HCT116 (cell line): ENCODE results near the gene NGEF. TPM values are rescaled to one million over a fixed set of nuclear protein-coding genes. Genes with fewer than 3 reads are reported as not detected.

Source experiments
- ATAC-seq: fragments of 200-7000 bp; cut with Tn5 transposase; 2 replicates; pipeline ENCODE4 v1.9.1; 2020; ENCODE audit warnings: mild to moderate bottlenecking, moderate library complexity
- BruUV-seq: library from RNA; stranded (reverse); fragments of 400-500 nt; replicated peaks from 2 replicates; lab custom pipeline; 2021; lab: Mats Ljungman, UMichigan
- CTCF ChIA-PET: fragments of 300-600 bp; sonication (Branson Sonifier 250); formaldehyde crosslinking; loops from one replicate; lab custom pipeline; 2021; ENCODE audit warnings: antibody characterized with exemption; lab: Charles Lee
- POLR2A ChIA-PET: fragments of 300-600, 350-600 bp; sonication (Branson Sonifier 250); formaldehyde crosslinking; loops from one replicate; lab custom pipeline; 2021; ENCODE audit warnings: antibody characterized with exemption; lab: Charles Lee
- RAD21 ChIA-PET, 2 experiments: fragments of 300-600 bp; sonication (Branson Sonifier 250); formaldehyde crosslinking; loops; one replicate each; lab custom pipeline; 2023; ENCODE audit warnings: low total read pairs in 2 of 2; ENCODE audit not compliant: uncharacterized antibody in 2 of 2, unreplicated experiment in 2 of 2, low non-redundant PET in 1 of 2; lab: Charles Lee
- DNase-seq: peaks from one replicate; pipeline ENCODE4 v3.0.0-alpha.2; 2010; ENCODE audit warnings: low read depth, low spot score
- H2AFZ ChIP-seq: fragments of 200-600 bp; shearing (Covaris generic), sonication (generic); 2 replicates; pipeline ENCODE4 v1.6.1; 2017; ENCODE audit warnings: low read depth, mixed run types, mixed read lengths, antibody characterized with exemption, low read length; ENCODE audit not compliant: poor library complexity, severe bottlenecking
- H3K27ac ChIP-seq: 2 replicates; pipeline ENCODE4 v1.5.1; 2012; ENCODE audit warnings: low read depth, low read length
- H3K27me3 ChIP-seq: fragments of 200-600 bp; sonication (generic); 2 replicates; pipeline ENCODE4 v1.6.1; 2016; ENCODE audit warnings: mixed run types, low read length, mixed read lengths; ENCODE audit not compliant: insufficient read depth
- H3K36me3 ChIP-seq, 2 experiments: fragments of 200-500 bp in 1 of 2; fragments of 200-600 bp in 1 of 2; sonication (Bioruptor generic) in 1 of 2; sonication (generic) in 1 of 2; 2 replicates each; pipeline versions ENCODE4 v1.5.1 to v1.6.1; 2014 to 2016; ENCODE audit warnings: low read length in 2 of 2, inconsistent platforms in 1 of 2, mixed read lengths in 1 of 2, mixed run types in 1 of 2; ENCODE audit not compliant: insufficient read depth in 2 of 2, control insufficient read depth in 1 of 2
- H3K4me1 ChIP-seq, 2 experiments: fragments of 200-600 bp in 1 of 2; sonication (generic) in 1 of 2; 2 replicates each; pipeline versions ENCODE4 v1.5.1 to v1.6.1; 2012 to 2017; ENCODE audit warnings: low read length in 2 of 2, inconsistent platforms in 1 of 2, mild to moderate bottlenecking in 1 of 2, mixed read lengths in 1 of 2, mixed run types in 1 of 2, moderate library complexity in 1 of 2; ENCODE audit not compliant: insufficient read depth in 2 of 2, control insufficient read depth in 1 of 2
- H3K4me2 ChIP-seq: fragments of 200-600 bp; sonication (generic); 2 replicates; pipeline ENCODE4 v1.6.1; 2017; ENCODE audit warnings: mixed run types, low read length, mixed read lengths
- H3K4me3 ChIP-seq, 2 experiments: fragments of 200-600 bp in 1 of 2; sonication (generic) in 1 of 2; replicated peaks in 1 of 2; 2 replicates each; pipeline ENCODE4 v1.5.1; 2011 to 2016; ENCODE audit warnings: low read length in 2 of 2, control low read depth in 1 of 2, low read depth in 1 of 2, mild to moderate bottlenecking in 1 of 2, mixed read lengths in 1 of 2, mixed run types in 1 of 2
- H3K79me2 ChIP-seq: fragments of 200-600 bp; sonication (generic); 2 replicates; pipeline ENCODE4 v1.6.1; 2017; ENCODE audit warnings: mild to moderate bottlenecking, mixed run types, low read length, moderate library complexity, mixed read lengths; ENCODE audit not compliant: insufficient read depth
- H3K9ac ChIP-seq: fragments of 200-600 bp; sonication (generic); 2 replicates; pipeline ENCODE4 v1.6.1; 2016; ENCODE audit warnings: low read length, mixed read lengths
- H3K9me2 ChIP-seq: fragments of 200-600 bp; sonication (generic), shearing (Covaris generic); 2 replicates; pipeline ENCODE4 v1.6.1; 2017; ENCODE audit warnings: mixed run types, mild to moderate bottlenecking, moderate library complexity; ENCODE audit not compliant: insufficient read depth
- H3K9me3 ChIP-seq, 2 experiments: fragments of 200-500 bp in 1 of 2; fragments of 200-600 bp in 1 of 2; sonication (Bioruptor generic) in 1 of 2; sonication (generic) in 1 of 2; 2 replicates each; pipeline ENCODE4 v1.6.1; 2014 to 2017; ENCODE audit warnings: low read length in 2 of 2, mixed read lengths in 2 of 2, inconsistent platforms in 1 of 2, low read depth in 1 of 2, mild to moderate bottlenecking in 1 of 2, mixed run types in 1 of 2, moderate library complexity in 1 of 2; ENCODE audit not compliant: control insufficient read depth in 1 of 2, insufficient read depth in 1 of 2
- H4K20me1 ChIP-seq: fragments of 200-600 bp; sonication (generic), shearing (Covaris generic); 2 replicates; pipeline ENCODE4 v1.6.1; 2017; ENCODE audit warnings: mixed run types, mild to moderate bottlenecking, moderate library complexity; ENCODE audit not compliant: insufficient read depth
- CEBPB ChIP-seq: IDR thresholded peaks from 2 replicates; pipeline ENCODE4 v1.6.1; 2012; ENCODE audit warnings: low read depth
- EZH2phosphoT487 ChIP-seq: fragments of 200-600 bp; IDR thresholded peaks from 2 replicates; pipeline ENCODE4 v1.6.1; 2018; ENCODE audit warnings: antibody characterized with exemption, borderline replicate concordance
- POLR2AphosphoS5 ChIP-seq: IDR thresholded peaks from 2 replicates; pipeline ENCODE4 v1.6.1; 2011; ENCODE audit warnings: mild to moderate bottlenecking, low read depth, low read length, moderate library complexity
- SIN3A ChIP-seq: IDR thresholded peaks from 2 replicates; pipeline ENCODE4 v1.6.1; 2012; ENCODE audit warnings: low read depth
- SP1 ChIP-seq: IDR thresholded peaks from 2 replicates; pipeline ENCODE4 v1.6.1; 2012; ENCODE audit warnings: low read depth
- TCF7L2 ChIP-seq: IDR thresholded peaks from 2 replicates; pipeline ENCODE4 v1.7.0; 2011; ENCODE audit warnings: borderline replicate concordance, inconsistent platforms; ENCODE audit not compliant: insufficient read depth, insufficient read length; ENCODE audit errors: extremely low read depth
- ZNF274 ChIP-seq: fragments of 200-500 bp; sonication (Bioruptor generic); IDR thresholded peaks from 2 replicates; pipeline ENCODE4 v1.6.1; 2014; ENCODE audit warnings: mild to moderate bottlenecking, low read depth, low read length, inconsistent platforms
- intact Hi-C: fragments of 100-400 bp; cut with micrococcal nuclease; formaldehyde crosslinking; loops from 2 replicates; pipeline ENCODE4 v1.10.0; 2022
- total RNA-seq: library from RNA; stranded (reverse); gene quantifications from one replicate; pipeline ENCODE4 v1.2.1, GENCODE V29; 2021; ENCODE audit not compliant: unreplicated experiment
- TF ChIP-seq, protein P1 (sequence below), 3 experiments: fragments of 200-600 bp in 1 of 3; sonication (generic) in 1 of 3; IDR thresholded peaks in 2 of 3; conservative IDR thresholded peaks in 1 of 3; 2 replicates each; pipeline ENCODE4 v1.5.1; 2012 to 2017; ENCODE audit warnings: low read depth in 2 of 3, low read length in 2 of 3, antibody characterized with exemption in 1 of 3, borderline replicate concordance in 1 of 3, control low read depth in 1 of 3, mild to moderate bottlenecking in 1 of 3, mixed read lengths in 1 of 3, mixed run types in 1 of 3, moderate library complexity in 1 of 3; ENCODE audit not compliant: insufficient read depth in 1 of 3
- TF ChIP-seq, protein P2 (sequence below): IDR thresholded peaks from 2 replicates; pipeline ENCODE4 v1.6.1; 2012; ENCODE audit warnings: low read depth
- TF ChIP-seq, protein P3 (sequence below): IDR thresholded peaks from 2 replicates; pipeline ENCODE4 v1.6.1; 2012
- TF ChIP-seq, protein P4 (sequence below): IDR thresholded peaks from 2 replicates; pipeline ENCODE4 v1.6.1; 2011; ENCODE audit warnings: mild to moderate bottlenecking, low read length, moderate library complexity; ENCODE audit not compliant: insufficient replicate concordance; ENCODE audit errors: extremely low read depth

Gene NGEF
- total RNA-seq, 1 experiment from 2014 or later = 12.6 TPM

DNA sequence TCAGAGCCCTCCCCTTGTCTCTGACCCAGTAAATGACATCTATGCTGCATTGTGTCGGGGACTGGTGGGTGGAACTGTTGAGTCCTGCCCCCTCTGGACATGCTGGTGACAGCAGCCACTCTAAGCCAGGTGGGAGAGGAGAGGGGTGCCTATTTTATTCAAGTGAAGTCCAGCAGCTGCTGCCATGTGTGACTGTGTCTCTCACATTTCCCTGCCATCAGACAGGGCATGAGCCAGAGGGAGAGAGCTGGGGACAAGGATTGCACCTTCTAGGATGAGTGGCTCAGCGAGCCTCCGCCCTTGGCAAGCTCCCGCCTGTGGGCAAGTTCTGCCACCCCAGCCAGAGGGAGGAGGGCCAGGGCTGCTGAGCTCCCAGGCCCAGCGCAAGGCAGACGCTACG is 13.7 kb downstream of the NGEF start:
- Histone ChIP-seq H3K27ac (no peak overlapping the region), H3K36me3 (no peaks in the 10 kb centered on the region), H3K27me3 (no peaks in the 10 kb centered on the region), H4K20me1 (no peaks in the 10 kb centered on the region), H3K79me2 (no peaks in the 10 kb centered on the region), H3K4me2 (no peak overlapping the region), H3K9ac (no peak overlapping the region), H3K4me3 (no peak overlapping the region), H2AFZ (no peak overlapping the region), H3K4me1 (peaks cover 0 to 3% of the 10 kb centered on the region in 2 experiments; a peak in 1 of 4 replicates), H3K9me2 (no peaks in the 10 kb centered on the region), H3K9me3 (no peaks in the 10 kb centered on the region)
- RAD21 ChIA-PET = no interaction called here
- BruUV-seq = no TSS peak
- intact Hi-C loops = no loop called here
- CTCF ChIA-PET = no interaction called here
- peak; percentile 88 for ATAC-seq
- POLR2A ChIA-PET = no interaction called here
- no peak for DNase-seq
- no peak for TF ChIP-seq EZH2phosphoT487
- TF ChIP-seq, protein P1, sequence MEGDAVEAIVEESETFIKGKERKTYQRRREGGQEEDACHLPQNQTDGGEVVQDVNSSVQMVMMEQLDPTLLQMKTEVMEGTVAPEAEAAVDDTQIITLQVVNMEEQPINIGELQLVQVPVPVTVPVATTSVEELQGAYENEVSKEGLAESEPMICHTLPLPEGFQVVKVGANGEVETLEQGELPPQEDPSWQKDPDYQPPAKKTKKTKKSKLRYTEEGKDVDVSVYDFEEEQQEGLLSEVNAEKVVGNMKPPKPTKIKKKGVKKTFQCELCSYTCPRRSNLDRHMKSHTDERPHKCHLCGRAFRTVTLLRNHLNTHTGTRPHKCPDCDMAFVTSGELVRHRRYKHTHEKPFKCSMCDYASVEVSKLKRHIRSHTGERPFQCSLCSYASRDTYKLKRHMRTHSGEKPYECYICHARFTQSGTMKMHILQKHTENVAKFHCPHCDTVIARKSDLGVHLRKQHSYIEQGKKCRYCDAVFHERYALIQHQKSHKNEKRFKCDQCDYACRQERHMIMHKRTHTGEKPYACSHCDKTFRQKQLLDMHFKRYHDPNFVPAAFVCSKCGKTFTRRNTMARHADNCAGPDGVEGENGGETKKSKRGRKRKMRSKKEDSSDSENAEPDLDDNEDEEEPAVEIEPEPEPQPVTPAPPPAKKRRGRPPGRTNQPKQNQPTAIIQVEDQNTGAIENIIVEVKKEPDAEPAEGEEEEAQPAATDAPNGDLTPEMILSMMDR (IDR thresholded peaks at IDR 0.05 in 2 of 3, conservative IDR thresholded peaks at IDR 0.05 in 1 of 3; ENCODE audit: borderline replicate concordance in 1 of 3, insufficient read depth in 1 of 3, low read depth in 2 of 3, low read length in 2 of 3) = peak in 2 of 3 experiments; percentile 35 to 37; a peak in 4 of 6 replicates

DNA sequence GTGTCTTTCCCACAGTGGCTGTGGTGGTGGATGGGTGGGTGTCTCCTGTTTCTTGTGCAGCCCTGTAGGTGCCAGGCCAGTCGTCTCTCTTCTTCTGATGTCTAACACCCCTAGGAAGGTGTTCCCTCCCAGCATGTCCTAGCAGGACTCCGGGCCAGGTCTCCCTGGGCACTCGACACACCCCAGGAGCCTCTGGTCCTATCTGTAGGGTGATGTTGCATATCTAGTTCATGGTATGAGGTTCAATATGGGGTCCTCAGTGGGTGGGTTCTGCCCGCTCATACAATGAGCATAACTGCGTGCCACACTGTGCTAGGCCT is 14.4 kb downstream of the NGEF start:
- H3K4me1 ChIP-seq = peaks cover 0 to 3% of the 10 kb centered on the region in 2 experiments; a peak in 1 of 4 replicates
- H3K4me2 ChIP-seq = no peak overlapping the region
- no peak overlapping the region for H3K9ac ChIP-seq
- intact Hi-C loops = no loop called here
- no peaks in the 10 kb centered on the region for H3K79me2 ChIP-seq
- no peak overlapping the region for H3K4me3 ChIP-seq
- BruUV-seq = no TSS peak
- no peak overlapping the region for H3K27ac ChIP-seq
- ChIA-PET POLR2A (no interaction called here), CTCF (no interaction called here), RAD21 (no interaction called here)
- no peaks in the 10 kb centered on the region for H4K20me1 ChIP-seq
- no peaks in the 10 kb centered on the region for H3K9me3 ChIP-seq
- DNase-seq = no peak
- no peak for ATAC-seq
- no peaks in the 10 kb centered on the region for H3K27me3 ChIP-seq
- no peaks in the 10 kb centered on the region for H3K9me2 ChIP-seq
- H2AFZ ChIP-seq = no peak overlapping the region
- no peaks in the 10 kb centered on the region for H3K36me3 ChIP-seq
- no peak for TF ChIP-seq SP1
- TF ChIP-seq, protein P2, sequence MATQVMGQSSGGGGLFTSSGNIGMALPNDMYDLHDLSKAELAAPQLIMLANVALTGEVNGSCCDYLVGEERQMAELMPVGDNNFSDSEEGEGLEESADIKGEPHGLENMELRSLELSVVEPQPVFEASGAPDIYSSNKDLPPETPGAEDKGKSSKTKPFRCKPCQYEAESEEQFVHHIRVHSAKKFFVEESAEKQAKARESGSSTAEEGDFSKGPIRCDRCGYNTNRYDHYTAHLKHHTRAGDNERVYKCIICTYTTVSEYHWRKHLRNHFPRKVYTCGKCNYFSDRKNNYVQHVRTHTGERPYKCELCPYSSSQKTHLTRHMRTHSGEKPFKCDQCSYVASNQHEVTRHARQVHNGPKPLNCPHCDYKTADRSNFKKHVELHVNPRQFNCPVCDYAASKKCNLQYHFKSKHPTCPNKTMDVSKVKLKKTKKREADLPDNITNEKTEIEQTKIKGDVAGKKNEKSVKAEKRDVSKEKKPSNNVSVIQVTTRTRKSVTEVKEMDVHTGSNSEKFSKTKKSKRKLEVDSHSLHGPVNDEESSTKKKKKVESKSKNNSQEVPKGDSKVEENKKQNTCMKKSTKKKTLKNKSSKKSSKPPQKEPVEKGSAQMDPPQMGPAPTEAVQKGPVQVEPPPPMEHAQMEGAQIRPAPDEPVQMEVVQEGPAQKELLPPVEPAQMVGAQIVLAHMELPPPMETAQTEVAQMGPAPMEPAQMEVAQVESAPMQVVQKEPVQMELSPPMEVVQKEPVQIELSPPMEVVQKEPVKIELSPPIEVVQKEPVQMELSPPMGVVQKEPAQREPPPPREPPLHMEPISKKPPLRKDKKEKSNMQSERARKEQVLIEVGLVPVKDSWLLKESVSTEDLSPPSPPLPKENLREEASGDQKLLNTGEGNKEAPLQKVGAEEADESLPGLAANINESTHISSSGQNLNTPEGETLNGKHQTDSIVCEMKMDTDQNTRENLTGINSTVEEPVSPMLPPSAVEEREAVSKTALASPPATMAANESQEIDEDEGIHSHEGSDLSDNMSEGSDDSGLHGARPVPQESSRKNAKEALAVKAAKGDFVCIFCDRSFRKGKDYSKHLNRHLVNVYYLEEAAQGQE = no peak
- TF ChIP-seq POLR2AphosphoS5 = no peak
- TF ChIP-seq CEBPB = no peak
- TF ChIP-seq, protein P3, sequence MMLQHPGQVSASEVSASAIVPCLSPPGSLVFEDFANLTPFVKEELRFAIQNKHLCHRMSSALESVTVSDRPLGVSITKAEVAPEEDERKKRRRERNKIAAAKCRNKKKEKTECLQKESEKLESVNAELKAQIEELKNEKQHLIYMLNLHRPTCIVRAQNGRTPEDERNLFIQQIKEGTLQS = no peak
- TF ChIP-seq ZNF274 = no peak
- TF ChIP-seq, protein P4, sequence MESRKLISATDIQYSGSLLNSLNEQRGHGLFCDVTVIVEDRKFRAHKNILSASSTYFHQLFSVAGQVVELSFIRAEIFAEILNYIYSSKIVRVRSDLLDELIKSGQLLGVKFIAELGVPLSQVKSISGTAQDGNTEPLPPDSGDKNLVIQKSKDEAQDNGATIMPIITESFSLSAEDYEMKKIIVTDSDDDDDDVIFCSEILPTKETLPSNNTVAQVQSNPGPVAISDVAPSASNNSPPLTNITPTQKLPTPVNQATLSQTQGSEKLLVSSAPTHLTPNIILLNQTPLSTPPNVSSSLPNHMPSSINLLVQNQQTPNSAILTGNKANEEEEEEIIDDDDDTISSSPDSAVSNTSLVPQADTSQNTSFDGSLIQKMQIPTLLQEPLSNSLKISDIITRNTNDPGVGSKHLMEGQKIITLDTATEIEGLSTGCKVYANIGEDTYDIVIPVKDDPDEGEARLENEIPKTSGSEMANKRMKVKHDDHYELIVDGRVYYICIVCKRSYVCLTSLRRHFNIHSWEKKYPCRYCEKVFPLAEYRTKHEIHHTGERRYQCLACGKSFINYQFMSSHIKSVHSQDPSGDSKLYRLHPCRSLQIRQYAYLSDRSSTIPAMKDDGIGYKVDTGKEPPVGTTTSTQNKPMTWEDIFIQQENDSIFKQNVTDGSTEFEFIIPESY = no peak
- TF ChIP-seq TCF7L2 = no peak
- TF ChIP-seq SIN3A = no peak
